ENCODE results near the gene SLC35E3. TPM values are rescaled to one million over a fixed set of nuclear protein-coding genes. Genes with fewer than 3 reads are reported as not detected.

The SLC35E3 gene
- polyA plus RNA-seq, 2 of the 4 experiments (the other 2 are of a cell fraction) = 5.1 to 22.1 TPM

DNA sequence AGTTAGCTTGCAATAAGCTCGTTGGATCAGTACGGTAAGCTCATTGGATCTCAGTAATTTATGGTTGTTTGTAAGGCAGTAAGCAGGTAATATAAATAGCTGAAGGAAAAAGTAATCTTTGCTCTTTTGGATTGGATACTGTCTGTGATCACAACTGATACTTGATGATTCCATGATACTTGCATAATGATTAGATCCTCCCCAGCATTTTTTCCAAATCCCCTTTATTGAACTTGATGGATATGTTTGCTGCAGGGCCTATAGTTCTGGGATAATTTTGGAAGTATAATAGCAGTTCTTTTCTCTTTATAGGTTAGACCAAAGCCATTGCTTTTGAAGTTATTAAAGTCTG, 67.2 kb downstream of the SLC35E3 start (continued):
- TF ChIP-seq, protein P1, sequence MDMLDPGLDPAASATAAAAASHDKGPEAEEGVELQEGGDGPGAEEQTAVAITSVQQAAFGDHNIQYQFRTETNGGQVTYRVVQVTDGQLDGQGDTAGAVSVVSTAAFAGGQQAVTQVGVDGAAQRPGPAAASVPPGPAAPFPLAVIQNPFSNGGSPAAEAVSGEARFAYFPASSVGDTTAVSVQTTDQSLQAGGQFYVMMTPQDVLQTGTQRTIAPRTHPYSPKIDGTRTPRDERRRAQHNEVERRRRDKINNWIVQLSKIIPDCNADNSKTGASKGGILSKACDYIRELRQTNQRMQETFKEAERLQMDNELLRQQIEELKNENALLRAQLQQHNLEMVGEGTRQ (IDR thresholded peaks at IDR 0.05) = no peak
- TF ChIP-seq ESRRA (IDR thresholded peaks at IDR 0.05; ENCODE audit: borderline replicate concordance, low read length) = no peak
- no peak for TF ChIP-seq MYC (IDR thresholded peaks at IDR 0.05; ENCODE audit: borderline replicate concordance, low read length)
- TF ChIP-seq, protein P2, sequence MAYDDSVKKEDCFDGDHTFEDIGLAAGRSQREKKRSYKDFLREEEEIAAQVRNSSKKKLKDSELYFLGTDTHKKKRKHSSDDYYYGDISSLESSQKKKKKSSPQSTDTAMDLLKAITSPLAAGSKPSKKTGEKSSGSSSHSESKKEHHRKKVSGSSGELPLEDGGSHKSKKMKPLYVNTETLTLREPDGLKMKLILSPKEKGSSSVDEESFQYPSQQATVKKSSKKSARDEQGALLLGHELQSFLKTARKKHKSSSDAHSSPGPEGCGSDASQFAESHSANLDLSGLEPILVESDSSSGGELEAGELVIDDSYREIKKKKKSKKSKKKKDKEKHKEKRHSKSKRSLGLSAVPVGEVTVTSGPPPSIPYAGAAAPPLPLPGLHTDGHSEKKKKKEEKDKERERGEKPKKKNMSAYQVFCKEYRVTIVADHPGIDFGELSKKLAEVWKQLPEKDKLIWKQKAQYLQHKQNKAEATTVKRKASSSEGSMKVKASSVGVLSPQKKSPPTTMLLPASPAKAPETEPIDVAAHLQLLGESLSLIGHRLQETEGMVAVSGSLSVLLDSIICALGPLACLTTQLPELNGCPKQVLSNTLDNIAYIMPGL (CRISPR knock-in tag; IDR thresholded peaks at IDR 0.05; ENCODE audit: borderline replicate concordance) = no peak
- TF ChIP-seq SREBF2 (IDR thresholded peaks at IDR 0.05) = no peak
- TF ChIP-seq CBX8 (IDR thresholded peaks at IDR 0.05) = no peak
- no peak for TF ChIP-seq NR3C1 (IDR thresholded peaks at IDR 0.05)
- no peak for TF ChIP-seq KDM5A (IDR thresholded peaks at IDR 0.05)

DNA sequence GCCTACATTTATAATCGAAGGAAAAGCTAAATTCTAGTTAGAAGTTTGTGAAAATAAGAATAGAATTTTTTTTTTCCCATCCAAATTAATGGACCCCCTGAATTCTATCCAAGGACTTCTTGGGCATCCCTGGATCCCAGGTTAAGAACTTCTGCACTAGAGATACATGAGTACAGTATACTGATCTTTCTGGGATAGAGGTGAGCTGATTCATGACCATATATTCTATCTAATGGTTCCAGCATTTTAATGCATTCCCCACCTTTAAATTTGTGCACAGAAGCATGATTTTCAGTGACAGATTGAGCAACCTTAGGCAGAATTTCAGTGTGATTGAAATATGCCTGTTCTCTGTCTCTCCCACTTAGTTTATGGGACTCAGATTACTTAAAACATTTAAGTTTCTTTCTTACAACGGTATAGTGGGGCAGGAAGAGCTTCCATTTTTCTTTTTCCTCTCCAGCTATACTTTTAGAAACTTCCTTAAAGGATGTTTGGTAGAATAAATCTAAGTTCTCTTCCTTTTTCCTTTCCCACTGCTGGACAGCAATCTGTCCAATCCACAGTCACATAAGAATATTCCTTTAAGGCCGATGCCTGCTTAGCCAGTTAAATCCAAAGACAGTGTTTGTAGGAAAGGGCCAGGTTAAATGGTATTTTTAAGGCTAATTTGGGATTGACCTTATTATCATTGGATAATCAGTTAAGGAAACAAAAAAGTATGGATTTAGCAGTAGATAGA, 68.7 kb downstream of the SLC35E3 start:
- ATAC-seq = no peak
- 71% methylated on average over 3 of the region's 3 CpGs for WGBS (ENCODE audit: missing lambda C conversion rate)
- Histone ChIP-seq H3K4me2 (peak overlapping the region; percentile 76; the same call in 2 of the 3 replicates), H3K9me3 (no peaks in the 10 kb centered on the region), H3K4me1 (peaks cover 40% of the 10 kb centered on the region; the same call in 2 of the 3 replicates), H3K4me3 (no peak overlapping the region), H3K27ac (no peak overlapping the region)
- TF ChIP-seq ZSCAN20 (CRISPR knock-in tag; IDR thresholded peaks at IDR 0.05) = no peak
- TF ChIP-seq CHD2 (IDR thresholded peaks at IDR 0.05; ENCODE audit: low read length, partially characterized antibody) = no peak
- no peak for TF ChIP-seq FOSL2 (IDR thresholded peaks at IDR 0.05)
- no peak for TF ChIP-seq FOSL2 (CRISPR knock-in tag; IDR thresholded peaks at IDR 0.05)
- TF ChIP-seq, protein P3, sequence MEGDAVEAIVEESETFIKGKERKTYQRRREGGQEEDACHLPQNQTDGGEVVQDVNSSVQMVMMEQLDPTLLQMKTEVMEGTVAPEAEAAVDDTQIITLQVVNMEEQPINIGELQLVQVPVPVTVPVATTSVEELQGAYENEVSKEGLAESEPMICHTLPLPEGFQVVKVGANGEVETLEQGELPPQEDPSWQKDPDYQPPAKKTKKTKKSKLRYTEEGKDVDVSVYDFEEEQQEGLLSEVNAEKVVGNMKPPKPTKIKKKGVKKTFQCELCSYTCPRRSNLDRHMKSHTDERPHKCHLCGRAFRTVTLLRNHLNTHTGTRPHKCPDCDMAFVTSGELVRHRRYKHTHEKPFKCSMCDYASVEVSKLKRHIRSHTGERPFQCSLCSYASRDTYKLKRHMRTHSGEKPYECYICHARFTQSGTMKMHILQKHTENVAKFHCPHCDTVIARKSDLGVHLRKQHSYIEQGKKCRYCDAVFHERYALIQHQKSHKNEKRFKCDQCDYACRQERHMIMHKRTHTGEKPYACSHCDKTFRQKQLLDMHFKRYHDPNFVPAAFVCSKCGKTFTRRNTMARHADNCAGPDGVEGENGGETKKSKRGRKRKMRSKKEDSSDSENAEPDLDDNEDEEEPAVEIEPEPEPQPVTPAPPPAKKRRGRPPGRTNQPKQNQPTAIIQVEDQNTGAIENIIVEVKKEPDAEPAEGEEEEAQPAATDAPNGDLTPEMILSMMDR (IDR thresholded peaks at IDR 0.05) = no peak
- TF ChIP-seq KDM1A (IDR thresholded peaks at IDR 0.05; ENCODE audit: low read depth) = no peak
- TF ChIP-seq ZNF302 (CRISPR knock-in tag; IDR thresholded peaks at IDR 0.05) = no peak
- TF ChIP-seq HOXB5 (CRISPR knock-in tag; IDR thresholded peaks at IDR 0.05) = no peak
- TF ChIP-seq JUNB (IDR thresholded peaks at IDR 0.05) = no peak
- TF ChIP-seq CEBPB (IDR thresholded peaks at IDR 0.05) = no peak
- TF ChIP-seq CBX2 (IDR thresholded peaks at IDR 0.05; ENCODE audit: borderline replicate concordance, low read depth) = no peak
- no peak for TF ChIP-seq MAFK (IDR thresholded peaks at IDR 0.05; ENCODE audit: partially characterized antibody)
- ChIA-PET POLR2A (no interaction called here), CTCF (interaction anchor here (1.1 to 1.9 kb wide), 3 partner anchors 16 to 54 kb away, joined by 3 to 5 read pairs (median 4); no protein-coding TSS in a partner anchor)
- FAIRE-seq = no peak
- DNase-seq (ENCODE audit: low read depth in 1 of 2, low spot score in 1 of 2) = no peak

All from A549 (cell line).